K562 (cell line): ENCODE results near the gene FXN. TPM values are rescaled to one million over a fixed set of nuclear protein-coding genes. Genes with fewer than 3 reads are reported as not detected.

ENCODE experiments used
- ADNP ChIP-seq: fragments of 200-800 bp; sonication (Bioruptor generic); IDR thresholded peaks from 2 replicates; pipeline ENCODE4 v1.6.1; 2016; ENCODE audit warnings: missing genetic modification characterization, missing compliant biosample characterization
- CXXC5 ChIP-seq: fragments of 250-450 bp; sonication (Bioruptor Pico); IDR thresholded peaks from 2 replicates; pipeline ENCODE4 v1.8.0; 2022; ENCODE audit warnings: inconsistent platforms, mild to moderate bottlenecking, moderate library complexity
- KDM1A ChIP-seq, 2 experiments: fragments of 450-650 bp; IDR thresholded peaks; 2 replicates each; pipeline ENCODE4 v1.6.1; 2016; ENCODE audit warnings: mild to moderate bottlenecking in 2 of 2
- MAFF ChIP-seq: IDR thresholded peaks from 2 replicates; pipeline ENCODE4 v1.6.1; 2012; ENCODE audit warnings: low read length, improper control_type of control experiment
- MAFG ChIP-seq: fragments of 450-650 bp; conservative IDR thresholded peaks from 2 replicates; pipeline ENCODE4 v1.6.1; 2016; ENCODE audit warnings: missing genetic modification characterization, missing compliant biosample characterization
- MTA3 ChIP-seq: fragments of 450-650 bp; formaldehyde crosslinking; IDR thresholded peaks from 2 replicates; pipeline ENCODE4 v1.6.1; 2017; ENCODE audit warnings: mild to moderate bottlenecking, borderline replicate concordance
- NFE2 ChIP-seq: IDR thresholded peaks from 2 replicates; pipeline ENCODE4 v1.6.1; 2014; ENCODE audit warnings: antibody characterized with exemption, low read depth
- PBX2 ChIP-seq, 2 experiments: IDR thresholded peaks in 1 of 2; conservative IDR thresholded peaks in 1 of 2; 2 replicates each; pipeline ENCODE4 v1.6.1; 2016; ENCODE audit warnings: low read depth in 2 of 2, mild to moderate bottlenecking in 1 of 2, missing compliant biosample characterization in 1 of 2, missing genetic modification characterization in 1 of 2, moderate library complexity in 1 of 2
- PHF20 ChIP-seq: fragments of 450-650 bp; IDR thresholded peaks from 2 replicates; pipeline ENCODE4 v1.6.1; 2018; ENCODE audit not compliant: partially characterized antibody
- PRDM10 ChIP-seq: fragments of 450-650 bp; IDR thresholded peaks from 2 replicates; pipeline ENCODE4 v1.6.1; 2018; ENCODE audit not compliant: partially characterized antibody
- RAD21 ChIP-seq, 2 experiments: fragments of 250-450 bp in 1 of 2; fragments of 450-650 bp in 1 of 2; sonication (Bioruptor Pico) in 1 of 2; formaldehyde crosslinking in 1 of 2; IDR thresholded peaks in 1 of 2; conservative IDR thresholded peaks in 1 of 2; 2 replicates each; pipeline versions ENCODE4 v1.4.0 to v1.8.0; 2020 to 2022; ENCODE audit warnings: mild to moderate bottlenecking in 2 of 2, moderate library complexity in 1 of 2
- RFX5 ChIP-seq: IDR thresholded peaks from 2 replicates; pipeline ENCODE4 v1.6.1; 2011; ENCODE audit warnings: low read depth, mild to moderate bottlenecking, improper control_type of control experiment, low read length
- SMAD4 ChIP-seq: fragments of 250-450 bp; sonication (Bioruptor Pico); conservative IDR thresholded peaks from 2 replicates; pipeline ENCODE4 v1.8.0; 2021; ENCODE audit warnings: inconsistent platforms, mild to moderate bottlenecking, moderate library complexity
- SMARCE1 ChIP-seq: fragments of 450-650 bp; IDR thresholded peaks from 2 replicates; pipeline ENCODE4 v1.7.1; 2016; ENCODE audit warnings: mild to moderate bottlenecking
- ZKSCAN8 ChIP-seq: fragments of 200-800 bp; sonication (Bioruptor generic); IDR thresholded peaks from 2 replicates; pipeline ENCODE4 v1.6.1; 2016; ENCODE audit warnings: missing genetic modification characterization, missing compliant biosample characterization
- ZNF316 ChIP-seq: fragments of 450-650 bp; IDR thresholded peaks from 2 replicates; pipeline ENCODE4 v1.6.1; 2016
- ZNF354B ChIP-seq: fragments of 250-450 bp; sonication (Bioruptor Pico); IDR thresholded peaks from 2 replicates; pipeline ENCODE4 v1.4.0; 2020
- ZNF551 ChIP-seq: fragments of 250-450 bp; sonication (Bioruptor Pico); IDR thresholded peaks from 2 replicates; pipeline ENCODE4 v1.5.0; 2021; ENCODE audit warnings: mild to moderate bottlenecking, moderate library complexity
- polyA plus RNA-seq, 8 experiments: library from polyadenylated mRNA; depleted of rRNA in 4 of 8; stranded (reverse) in 5 of 8; unstranded in 3 of 8; fragments of >200 nt; fragmentation: Nextera tagmentation in 2 of 8; fragmentation: Illumina TruSeq in 1 of 8; extraction: Ambion mirVana in 2 of 8; extraction: Trizol in 1 of 8; gene quantifications; 2 replicates each; pipeline versions ENCODE4 v1.2.1 to v1.2.3, GENCODE V29; 2011 to 2014; ENCODE audit warnings: inconsistent platforms in 1 of 8, missing spikeins in 1 of 8
- total RNA-seq, 7 experiments: library from RNA; depleted of rRNA in 6 of 7; stranded (reverse); fragments of >200 nt in 6 of 7; fragmentation: Illumina TruSeq in 2 of 7; extraction: Trizol in 2 of 7; gene quantifications; 2 replicates each; pipeline versions ENCODE4 v1.2.1 to v1.2.3, GENCODE V29; 2011 to 2021; ENCODE audit warnings: low replicate concordance in 1 of 7
- TF ChIP-seq, protein P1 (sequence below): fragments of 250-450 bp; sonication (Bioruptor Pico); IDR thresholded peaks from 2 replicates; pipeline ENCODE4 v1.5.0; 2022; ENCODE audit warnings: mild to moderate bottlenecking

Gene FXN
- total and polyA plus RNA-seq, 9 of the 15 experiments (the other 6 are each of a cell fraction or from before 2014, with no cell fraction given): 7.6 to 51.5 (median 30.3) TPM

DNA sequence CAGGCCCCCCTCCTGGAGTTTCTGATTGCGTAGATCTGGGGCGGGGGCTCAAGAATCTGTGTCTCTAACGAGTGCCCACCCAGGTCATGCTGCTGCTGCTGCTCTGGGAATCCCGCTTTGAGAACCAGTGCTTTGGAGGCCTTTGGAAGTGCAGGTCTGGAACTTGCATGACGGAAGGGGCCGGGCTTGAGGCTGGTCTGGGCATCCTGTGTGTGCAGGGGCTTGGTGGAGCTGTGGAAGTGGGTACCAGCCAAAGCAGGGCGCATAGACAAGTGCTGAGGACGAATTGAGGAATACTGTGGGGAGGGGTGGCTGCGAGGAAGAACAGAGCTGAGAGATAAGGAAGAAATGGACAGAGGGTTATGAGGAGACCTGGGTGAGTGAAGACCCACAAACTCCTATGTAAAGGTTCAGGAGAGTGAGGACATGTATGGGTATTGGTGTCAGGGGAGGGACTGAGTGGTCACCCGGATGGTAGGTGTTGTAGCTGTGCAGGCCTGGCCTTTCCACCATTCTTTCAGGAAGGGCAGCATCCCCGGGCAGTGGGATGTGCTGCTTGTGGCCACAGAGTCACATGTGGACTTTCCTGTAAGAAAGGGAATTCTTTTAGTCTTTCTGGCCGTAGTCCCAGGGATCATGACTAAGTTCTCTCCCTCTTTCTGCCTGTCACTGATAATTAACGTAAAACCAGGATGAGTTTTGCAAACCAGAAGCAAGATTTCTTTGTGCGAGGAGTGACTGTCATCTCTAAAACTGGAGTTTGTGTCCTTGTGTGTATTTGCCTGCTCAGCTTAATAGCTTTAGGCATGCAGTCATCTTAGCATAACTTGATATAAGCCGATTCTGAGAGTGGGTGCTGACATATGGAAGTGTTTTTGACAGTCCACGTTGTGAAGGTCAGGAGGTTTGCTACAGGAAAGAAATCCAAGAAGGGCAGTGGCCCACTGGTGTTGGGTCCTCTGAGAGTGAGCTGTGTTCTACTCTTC, 95.2 kb downstream of the FXN start (continued):
- TF ChIP-seq SMAD4 (CRISPR knock-in tag) (no peak), MTA3 (0 out of 2 replicates have a peak, but pooled peaks have one; percentile 27), RAD21 (CRISPR knock-in tag; conservative IDR thresholded peaks at IDR 0.05 in 1 of 2, IDR thresholded peaks at IDR 0.05 in 1 of 2) (no peak), CXXC5 (no peak), ZNF316 (peak; percentile 87), ZKSCAN8 (CRISPR knock-in tag) (no peak), ADNP (tag) (no peak), PRDM10 (peak; percentile 74), KDM1A (IDR thresholded peaks at IDR 0.05) (no peak), NFE2 (peak; percentile 27; the same call in 1 of the 2 replicates), SMARCE1 (0 out of 2 replicates have a peak, but pooled peaks have one; percentile 37), ZNF354B (CRISPR knock-in tag) (no peak), ZNF551 (CRISPR knock-in tag) (no peak), RFX5 (no peak), PBX2 (CRISPR knock-in tag; IDR thresholded peaks at IDR 0.05; ENCODE audit: low read depth) (no peak), PBX2 (tag; conservative IDR thresholded peaks at IDR 0.05; ENCODE audit: low read depth) (peak; percentile 56), PHF20 (no peak), MAFG (tag) (peak; percentile 79), MAFF (peak; percentile 24; the same call in 1 of the 2 replicates)
- TF ChIP-seq, protein P1, sequence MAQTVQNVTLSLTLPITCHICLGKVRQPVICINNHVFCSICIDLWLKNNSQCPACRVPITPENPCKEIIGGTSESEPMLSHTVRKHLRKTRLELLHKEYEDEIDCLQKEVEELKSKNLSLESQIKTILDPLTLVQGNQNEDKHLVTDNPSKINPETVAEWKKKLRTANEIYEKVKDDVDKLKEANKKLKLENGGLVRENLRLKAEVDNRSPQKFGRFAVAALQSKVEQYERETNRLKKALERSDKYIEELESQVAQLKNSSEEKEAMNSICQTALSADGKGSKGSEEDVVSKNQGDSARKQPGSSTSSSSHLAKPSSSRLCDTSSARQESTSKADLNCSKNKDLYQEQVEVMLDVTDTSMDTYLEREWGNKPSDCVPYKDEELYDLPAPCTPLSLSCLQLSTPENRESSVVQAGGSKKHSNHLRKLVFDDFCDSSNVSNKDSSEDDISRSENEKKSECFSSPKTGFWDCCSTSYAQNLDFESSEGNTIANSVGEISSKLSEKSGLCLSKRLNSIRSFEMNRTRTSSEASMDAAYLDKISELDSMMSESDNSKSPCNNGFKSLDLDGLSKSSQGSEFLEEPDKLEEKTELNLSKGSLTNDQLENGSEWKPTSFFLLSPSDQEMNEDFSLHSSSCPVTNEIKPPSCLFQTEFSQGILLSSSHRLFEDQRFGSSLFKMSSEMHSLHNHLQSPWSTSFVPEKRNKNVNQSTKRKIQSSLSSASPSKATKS: no peak
